ENCODE measurements around the gene B3GALNT1. TPM values are rescaled to one million over a fixed set of nuclear protein-coding genes. Genes with fewer than 3 reads are reported as not detected.

Gene B3GALNT1
- total and polyA plus RNA-seq, 8 donors, result 21.6 to 30.8 (median 27.0) TPM

DNA sequence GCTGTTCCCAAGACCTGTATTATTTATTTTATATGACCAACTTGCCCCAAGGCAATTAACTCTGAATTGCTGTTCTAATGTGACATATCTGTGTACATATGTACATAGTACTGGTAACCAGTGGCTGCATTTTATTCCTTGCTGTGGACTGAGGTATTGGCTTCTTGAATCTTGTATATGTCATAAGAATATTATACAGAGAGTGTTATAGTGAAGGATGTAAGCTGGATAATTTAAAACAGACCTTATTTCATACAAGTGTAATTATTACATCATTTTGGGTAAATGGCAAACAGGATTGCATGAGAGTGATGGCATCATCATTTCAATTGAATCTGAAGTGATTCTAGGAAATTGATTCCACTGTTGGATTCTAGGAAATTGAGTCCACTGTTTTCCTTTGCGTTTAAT is 32.9 kb downstream of the B3GALNT1 start:
- no peaks in the 10 kb centered on the region for H3K27me3 ChIP-seq
- DNase-seq (no peak), ATAC-seq (no peak)
- H3K9me3 ChIP-seq, result no peaks in the 10 kb centered on the region
- H3K4me3 ChIP-seq, result no peak overlapping the region
- TF ChIP-seq, protein P1, sequence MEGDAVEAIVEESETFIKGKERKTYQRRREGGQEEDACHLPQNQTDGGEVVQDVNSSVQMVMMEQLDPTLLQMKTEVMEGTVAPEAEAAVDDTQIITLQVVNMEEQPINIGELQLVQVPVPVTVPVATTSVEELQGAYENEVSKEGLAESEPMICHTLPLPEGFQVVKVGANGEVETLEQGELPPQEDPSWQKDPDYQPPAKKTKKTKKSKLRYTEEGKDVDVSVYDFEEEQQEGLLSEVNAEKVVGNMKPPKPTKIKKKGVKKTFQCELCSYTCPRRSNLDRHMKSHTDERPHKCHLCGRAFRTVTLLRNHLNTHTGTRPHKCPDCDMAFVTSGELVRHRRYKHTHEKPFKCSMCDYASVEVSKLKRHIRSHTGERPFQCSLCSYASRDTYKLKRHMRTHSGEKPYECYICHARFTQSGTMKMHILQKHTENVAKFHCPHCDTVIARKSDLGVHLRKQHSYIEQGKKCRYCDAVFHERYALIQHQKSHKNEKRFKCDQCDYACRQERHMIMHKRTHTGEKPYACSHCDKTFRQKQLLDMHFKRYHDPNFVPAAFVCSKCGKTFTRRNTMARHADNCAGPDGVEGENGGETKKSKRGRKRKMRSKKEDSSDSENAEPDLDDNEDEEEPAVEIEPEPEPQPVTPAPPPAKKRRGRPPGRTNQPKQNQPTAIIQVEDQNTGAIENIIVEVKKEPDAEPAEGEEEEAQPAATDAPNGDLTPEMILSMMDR (IDR thresholded peaks at IDR 0.05), result no peak
- H3K4me1 ChIP-seq, result peaks cover 10 to 24% of the 10 kb centered on the region in 2 donors
- intact Hi-C loops (cut with DNase I), result no loop called here
- H3K36me3 ChIP-seq, result no peaks in the 10 kb centered on the region
- H3K27ac ChIP-seq, result no peak overlapping the region

DNA sequence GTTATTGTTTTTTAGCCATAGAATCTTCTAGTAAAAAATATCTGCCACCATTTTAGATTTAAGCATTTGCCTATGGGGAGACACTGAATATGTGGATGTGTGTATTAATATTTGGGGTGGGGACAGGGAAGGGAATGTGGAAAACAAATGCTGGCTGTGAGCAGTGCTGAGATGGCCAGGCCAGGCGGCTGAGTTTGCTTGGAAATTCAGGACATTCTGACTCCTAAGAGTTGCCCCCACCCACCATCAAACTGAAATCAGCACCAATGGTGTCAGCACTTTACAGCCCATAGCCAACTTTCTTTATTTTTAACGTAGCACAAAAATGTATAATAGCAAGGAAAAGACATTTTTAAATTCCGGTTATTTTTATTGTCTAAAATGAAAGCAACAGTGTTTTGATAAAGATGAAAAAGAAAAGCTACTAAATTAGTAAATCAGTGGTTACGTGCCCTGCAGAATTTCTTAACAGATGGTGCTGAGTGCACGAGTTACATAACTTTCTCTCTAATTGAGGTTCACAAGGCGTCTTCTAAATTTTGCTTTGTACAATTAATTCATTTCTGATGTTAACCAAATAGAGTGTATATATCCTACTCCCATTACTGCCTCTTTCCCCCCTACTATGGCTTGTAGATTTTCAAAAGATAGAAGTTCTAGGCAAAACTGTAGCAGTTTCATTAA is 34.0 kb downstream of the B3GALNT1 start:
- Histone ChIP-seq H3K27ac (no peak overlapping the region), H3K4me1 (peaks cover 10 to 26% of the 10 kb centered on the region in 2 donors), H3K4me3 (no peak overlapping the region), H3K36me3 (no peaks in the 10 kb centered on the region), H3K9me3 (no peaks in the 10 kb centered on the region), H3K27me3 (no peaks in the 10 kb centered on the region)
- ATAC-seq (no peak), DNase-seq (no peak)
- intact Hi-C loops (cut with DNase I), result no loop called here
- TF ChIP-seq, protein P1 (IDR thresholded peaks at IDR 0.05), result no peak

DNA sequence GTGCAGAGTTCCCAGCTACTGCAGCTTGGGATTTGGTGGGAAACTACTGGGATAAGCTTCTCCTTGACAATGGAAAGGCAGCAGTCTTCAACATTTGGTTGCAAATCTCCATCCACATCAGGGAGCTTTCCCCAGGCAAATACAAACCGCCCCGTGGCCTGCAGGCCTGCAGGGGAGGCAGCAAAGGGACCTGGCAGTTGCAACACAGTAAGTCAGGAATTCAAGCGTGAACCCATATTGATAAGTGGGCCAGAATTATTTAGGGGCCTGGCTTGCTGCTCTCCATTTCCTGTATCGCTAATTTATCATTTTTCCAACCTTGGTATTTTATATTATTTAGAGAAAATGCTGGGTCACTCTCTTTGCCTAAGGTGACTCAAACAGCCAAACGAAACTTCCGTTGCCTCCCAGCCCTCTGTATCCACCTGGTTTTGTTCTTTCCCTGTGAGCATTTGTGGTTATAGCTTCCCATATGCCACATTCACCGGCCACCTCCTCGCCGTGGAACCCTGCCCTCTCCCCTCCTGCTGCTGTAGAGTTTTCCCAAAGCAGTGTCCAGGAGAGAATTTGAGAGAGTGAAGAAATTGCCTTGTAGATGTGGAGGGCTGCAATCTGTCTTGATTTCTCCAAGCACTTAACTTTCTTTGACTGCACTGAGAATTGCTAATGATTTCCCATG is 34.8 kb downstream of the B3GALNT1 start:
- ATAC-seq, result peak; percentile 17
- TF ChIP-seq, protein P1 (IDR thresholded peaks at IDR 0.05), result no peak

DNA sequence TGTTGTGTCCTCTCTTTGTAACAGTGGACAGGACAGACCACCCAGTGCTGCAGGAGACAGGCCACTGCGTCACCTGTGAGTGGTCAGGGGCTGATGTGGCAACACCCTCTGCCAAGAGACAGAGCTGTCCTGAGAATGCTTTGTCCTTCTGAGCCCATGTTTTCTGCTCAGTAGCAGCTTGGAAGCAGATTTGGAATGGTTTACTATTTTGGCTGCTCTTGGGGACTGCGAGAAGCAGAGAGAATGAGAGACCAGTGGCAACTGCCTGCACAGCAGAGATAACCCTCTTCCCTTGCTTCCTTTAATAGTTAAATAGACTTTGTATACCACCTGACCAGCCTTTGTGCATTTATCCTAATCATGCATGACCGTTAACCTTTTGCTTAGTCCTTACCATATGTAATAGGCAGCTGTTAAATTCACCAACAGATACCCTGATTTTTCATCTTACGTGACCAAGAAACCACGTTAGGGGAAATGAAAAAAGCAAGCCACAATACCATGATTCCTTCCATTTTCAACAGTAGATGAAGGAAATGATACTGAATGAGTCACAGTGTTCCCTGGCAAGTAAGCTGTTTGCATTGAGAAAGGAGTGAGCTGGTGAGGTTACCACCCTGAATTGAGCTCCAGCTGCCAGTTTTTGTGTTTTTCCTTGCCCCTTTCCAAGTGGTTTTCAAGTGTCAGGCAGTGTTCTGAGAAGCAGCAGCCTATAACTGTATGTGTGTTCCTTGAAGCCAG is 35.5 kb downstream of the B3GALNT1 start:
- peak overlapping the region in 1 of 2 donors; percentile 29 for H3K27ac ChIP-seq
- DNase-seq, result no peak

More for the DNA sequence above, 34.8 kb downstream of the B3GALNT1 start:
- Histone ChIP-seq H3K9me3 (no peaks in the 10 kb centered on the region), H3K27ac (peak overlapping the region in 1 of 2 donors; percentile 29), H3K36me3 (no peaks in the 10 kb centered on the region), H3K4me3 (no peak overlapping the region), H3K27me3 (no peaks in the 10 kb centered on the region), H3K4me1 (peaks cover 10 to 26% of the 10 kb centered on the region in 2 donors)
- intact Hi-C loops (cut with DNase I), result no loop called here
- no peak for DNase-seq

More for the DNA sequence above, 35.5 kb downstream of the B3GALNT1 start:
- Histone ChIP-seq H3K36me3 (no peaks in the 10 kb centered on the region), H3K4me3 (no peak overlapping the region), H3K4me1 (peaks cover 10 to 26% of the 10 kb centered on the region in 2 donors), H3K9me3 (no peaks in the 10 kb centered on the region), H3K27me3 (no peaks in the 10 kb centered on the region)
- TF ChIP-seq, protein P1 (IDR thresholded peaks at IDR 0.05), result no peak
- intact Hi-C loops (cut with DNase I), result no loop called here
- peak; percentile 92 for ATAC-seq

Measured in left lung (tissue), 10 donors.